ENCODE data around the gene LGALS3BP. TPM values are rescaled to one million over a fixed set of nuclear protein-coding genes. Genes with fewer than 3 reads are reported as not detected.

Gene LGALS3BP
- total and polyA plus RNA-seq, 2 donors (not counting 1 experiment from before 2014, with no cell fraction given), result 1.8 to 7.5 TPM

DNA sequence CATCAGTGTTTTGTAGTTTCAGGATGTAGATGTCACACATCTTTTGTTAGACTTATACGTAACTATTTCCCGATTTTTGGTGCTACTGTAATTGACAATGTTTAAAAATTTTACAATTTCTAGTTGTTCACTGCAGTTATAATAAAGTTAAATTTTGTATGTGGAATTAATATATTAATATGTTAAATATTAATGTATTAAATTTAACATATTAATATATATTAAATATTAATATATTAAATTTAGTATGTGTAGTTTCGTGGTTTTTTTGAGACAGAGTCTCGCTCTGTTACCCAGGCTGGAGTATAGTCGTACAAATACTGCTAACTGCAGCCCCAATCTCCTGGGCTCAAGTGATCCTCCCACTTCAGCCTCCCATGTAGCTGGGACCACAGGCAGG is 5.7 kb upstream of the LGALS3BP start:
- Histone ChIP-seq H3K79me2 (ENCODE audit: control insufficient read depth, insufficient read depth, low read length) (no peaks in the 10 kb centered on the region), H2AFZ (ENCODE audit: insufficient read depth, low read depth, low read length, poor library complexity, severe bottlenecking) (no peak overlapping the region), H3K4me2 (replicated peaks; ENCODE audit: low read depth, low read length, poor library complexity, severe bottlenecking) (no peak overlapping the region), H3K9ac (ENCODE audit: low read length) (no peak overlapping the region), H3K36me3 (replicated peaks in 1 of 2; ENCODE audit: control extremely low read depth in 1 of 2, control insufficient read depth in 1 of 2, extremely low read depth in 1 of 2, insufficient read depth in 2 of 2, low read length in 1 of 2) (peaks cover 0 to 4% of the 10 kb centered on the region in 2 experiments), H3K4me1 (ENCODE audit: control insufficient read depth in 2 of 2, insufficient read depth in 2 of 2, low read length in 2 of 2) (peaks cover 16 to 21% of the 10 kb centered on the region in 2 donors), H3K4me3 (ENCODE audit: control extremely low read depth in 1 of 5, extremely low read depth in 1 of 5, insufficient read depth in 1 of 5, low read depth in 2 of 5, low read length in 4 of 5) (no peak overlapping the region), H3K27me3 (replicated peaks in 1 of 4; ENCODE audit: control extremely low read depth in 1 of 4, control insufficient read depth in 3 of 4, insufficient read depth in 4 of 4, low read length in 3 of 4) (no peaks in the 10 kb centered on the region), H4K20me1 (ENCODE audit: control insufficient read depth, insufficient read depth, low read length, poor library complexity, severe bottlenecking) (no peaks in the 10 kb centered on the region), H3K9me3 (ENCODE audit: control extremely low read depth in 1 of 3, control insufficient read depth in 2 of 3, insufficient read depth in 1 of 3, low read length in 2 of 3) (no peaks in the 10 kb centered on the region), H3K27ac (ENCODE audit: low read length in 2 of 2) (no peak overlapping the region)
- H3K4me3 Mint-ChIP-seq, result no peak overlapping the region
- no peaks in the 10 kb centered on the region for H3K27me3 Mint-ChIP-seq
- ATAC-seq (ENCODE audit: low read depth), result no peak
- no peaks in the 10 kb centered on the region for H3K9me3 Mint-ChIP-seq (ENCODE audit: insufficient read depth)
- ChIA-PET CTCF (interaction anchor here (1.7 kb wide), 1 partner anchor 119 kb away, joined by 5 read pairs; no protein-coding TSS in a partner anchor), POLR2A (no interaction called here)
- DNase-seq, result no peak
- intact Hi-C loops (cut with micrococcal nuclease), result no loop called here
- peaks cover 15% of the 10 kb centered on the region for H3K4me1 Mint-ChIP-seq
- WGBS (ENCODE audit: insufficient coverage), result 80% methylated on average over 2 of the region's 5 CpGs
- no peak overlapping the region for H3K27ac Mint-ChIP-seq
- TF ChIP-seq EZH2 (IDR thresholded peaks at IDR 0.05; ENCODE audit: borderline replicate concordance, insufficient read depth, low read depth, low read length, poor library complexity, severe bottlenecking), result no peak
- TF ChIP-seq, protein P1, sequence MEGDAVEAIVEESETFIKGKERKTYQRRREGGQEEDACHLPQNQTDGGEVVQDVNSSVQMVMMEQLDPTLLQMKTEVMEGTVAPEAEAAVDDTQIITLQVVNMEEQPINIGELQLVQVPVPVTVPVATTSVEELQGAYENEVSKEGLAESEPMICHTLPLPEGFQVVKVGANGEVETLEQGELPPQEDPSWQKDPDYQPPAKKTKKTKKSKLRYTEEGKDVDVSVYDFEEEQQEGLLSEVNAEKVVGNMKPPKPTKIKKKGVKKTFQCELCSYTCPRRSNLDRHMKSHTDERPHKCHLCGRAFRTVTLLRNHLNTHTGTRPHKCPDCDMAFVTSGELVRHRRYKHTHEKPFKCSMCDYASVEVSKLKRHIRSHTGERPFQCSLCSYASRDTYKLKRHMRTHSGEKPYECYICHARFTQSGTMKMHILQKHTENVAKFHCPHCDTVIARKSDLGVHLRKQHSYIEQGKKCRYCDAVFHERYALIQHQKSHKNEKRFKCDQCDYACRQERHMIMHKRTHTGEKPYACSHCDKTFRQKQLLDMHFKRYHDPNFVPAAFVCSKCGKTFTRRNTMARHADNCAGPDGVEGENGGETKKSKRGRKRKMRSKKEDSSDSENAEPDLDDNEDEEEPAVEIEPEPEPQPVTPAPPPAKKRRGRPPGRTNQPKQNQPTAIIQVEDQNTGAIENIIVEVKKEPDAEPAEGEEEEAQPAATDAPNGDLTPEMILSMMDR (IDR thresholded peaks at IDR 0.05), result no peak

DNA sequence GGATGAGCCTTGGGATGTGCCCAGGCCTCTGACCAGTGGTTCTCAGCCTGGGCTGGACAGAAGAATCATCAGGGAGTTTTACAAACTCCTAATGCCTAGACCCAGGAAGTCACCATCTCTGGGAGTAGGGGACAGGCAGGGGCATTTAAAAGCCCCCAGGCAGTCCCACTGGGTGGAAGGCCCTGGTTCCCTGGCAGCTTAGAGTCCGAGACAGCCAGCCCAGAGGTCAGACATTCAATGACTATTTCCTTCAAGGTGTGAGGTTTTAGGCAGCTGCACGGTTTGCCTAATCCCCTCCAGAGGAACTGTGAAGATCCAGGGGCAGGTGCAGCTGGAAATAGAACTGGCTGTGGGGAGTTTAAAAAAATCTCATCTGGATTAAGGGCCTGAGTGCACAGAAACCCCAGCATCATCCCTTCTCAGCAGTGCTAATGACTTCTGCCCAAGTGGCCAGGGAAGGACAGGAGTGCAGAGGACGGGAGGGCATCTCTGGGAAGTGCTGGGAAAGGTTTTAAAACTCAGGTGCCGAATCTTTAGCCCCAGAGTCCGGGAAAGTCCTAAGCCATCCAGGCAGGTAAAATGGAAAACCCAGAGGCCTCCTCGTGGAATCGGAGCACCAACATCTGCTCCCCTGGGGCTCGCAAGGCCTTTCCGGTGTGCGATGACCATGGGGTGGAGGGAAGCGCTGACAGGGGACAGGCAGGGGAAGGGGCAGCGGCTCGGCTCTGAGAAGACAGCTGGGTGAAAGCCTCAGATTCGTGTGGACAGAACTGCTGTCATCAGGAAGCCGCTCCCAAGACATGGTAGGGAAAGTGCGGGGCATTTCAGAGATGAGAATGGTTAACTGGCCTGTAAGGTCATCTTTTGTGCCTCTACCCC is 1.5 kb upstream of the LGALS3BP start:
- Histone ChIP-seq H3K27me3 (replicated peaks in 1 of 4; ENCODE audit: control extremely low read depth in 1 of 4, control insufficient read depth in 3 of 4, insufficient read depth in 4 of 4, low read length in 3 of 4) (no peaks in the 10 kb centered on the region), H4K20me1 (ENCODE audit: control insufficient read depth, insufficient read depth, low read length, poor library complexity, severe bottlenecking) (no peaks in the 10 kb centered on the region), H2AFZ (ENCODE audit: insufficient read depth, low read depth, low read length, poor library complexity, severe bottlenecking) (no peak overlapping the region), H3K79me2 (ENCODE audit: control insufficient read depth, insufficient read depth, low read length) (no peaks in the 10 kb centered on the region), H3K36me3 (replicated peaks in 1 of 2; ENCODE audit: control extremely low read depth in 1 of 2, control insufficient read depth in 1 of 2, extremely low read depth in 1 of 2, insufficient read depth in 2 of 2, low read length in 1 of 2) (no peaks in the 10 kb centered on the region), H3K9me3 (ENCODE audit: control extremely low read depth in 1 of 3, control insufficient read depth in 2 of 3, insufficient read depth in 1 of 3, low read length in 2 of 3) (no peaks in the 10 kb centered on the region), H3K9ac (ENCODE audit: low read length) (no peak overlapping the region), H3K4me2 (replicated peaks; ENCODE audit: low read depth, low read length, poor library complexity, severe bottlenecking) (no peak overlapping the region), H3K27ac (ENCODE audit: low read length in 2 of 2) (no peak overlapping the region), H3K4me1 (ENCODE audit: control insufficient read depth in 2 of 2, insufficient read depth in 2 of 2, low read length in 2 of 2) (peaks cover 15 to 34% of the 10 kb centered on the region in 2 donors), H3K4me3 (ENCODE audit: control extremely low read depth in 1 of 5, extremely low read depth in 1 of 5, insufficient read depth in 1 of 5, low read depth in 2 of 5, low read length in 4 of 5) (no peak overlapping the region)
- POLR2A ChIA-PET, result no interaction called here
- TF ChIP-seq, protein P1 (IDR thresholded peaks at IDR 0.05), result no peak
- no peak for TF ChIP-seq EZH2 (IDR thresholded peaks at IDR 0.05; ENCODE audit: borderline replicate concordance, insufficient read depth, low read depth, low read length, poor library complexity, severe bottlenecking)
- DNase-seq, result no peak
- CTCF ChIA-PET, result interaction anchor here (1.3 to 1.5 kb wide), 3 partner anchors 9 to 115 kb away, joined by 3 to 5 read pairs (median 3); no protein-coding TSS in a partner anchor
- ATAC-seq (ENCODE audit: low read depth), result no peak
- intact Hi-C loops (cut with micrococcal nuclease), result no loop called here
- Mint-ChIP-seq H3K4me1 (peaks cover 13% of the 10 kb centered on the region), H3K9me3 (ENCODE audit: insufficient read depth) (no peaks in the 10 kb centered on the region), H3K4me3 (no peak overlapping the region), H3K27ac (no peak overlapping the region), H3K27me3 (no peaks in the 10 kb centered on the region)
- 91% methylated on average over 16 of the region's 16 CpGs for WGBS (ENCODE audit: insufficient coverage)
